AG10803 (cell line): ENCODE data around the gene SLC7A1.

Experiments
- DNase-seq: peaks from one replicate; pipeline ENCODE4 v3.0.0; 2010; ENCODE audit warnings: low read depth
- H3K4me3 ChIP-seq: 2 replicates; pipeline ENCODE4 v1.5.1; 2011; ENCODE audit warnings: mild to moderate bottlenecking, low read length, control low read depth
- TF ChIP-seq, protein P1 (sequence below): conservative IDR thresholded peaks from 2 replicates; pipeline ENCODE4 v1.5.1; 2011; ENCODE audit warnings: mild to moderate bottlenecking, low read length, control low read depth, inconsistent platforms

SLC7A1 gene

DNA sequence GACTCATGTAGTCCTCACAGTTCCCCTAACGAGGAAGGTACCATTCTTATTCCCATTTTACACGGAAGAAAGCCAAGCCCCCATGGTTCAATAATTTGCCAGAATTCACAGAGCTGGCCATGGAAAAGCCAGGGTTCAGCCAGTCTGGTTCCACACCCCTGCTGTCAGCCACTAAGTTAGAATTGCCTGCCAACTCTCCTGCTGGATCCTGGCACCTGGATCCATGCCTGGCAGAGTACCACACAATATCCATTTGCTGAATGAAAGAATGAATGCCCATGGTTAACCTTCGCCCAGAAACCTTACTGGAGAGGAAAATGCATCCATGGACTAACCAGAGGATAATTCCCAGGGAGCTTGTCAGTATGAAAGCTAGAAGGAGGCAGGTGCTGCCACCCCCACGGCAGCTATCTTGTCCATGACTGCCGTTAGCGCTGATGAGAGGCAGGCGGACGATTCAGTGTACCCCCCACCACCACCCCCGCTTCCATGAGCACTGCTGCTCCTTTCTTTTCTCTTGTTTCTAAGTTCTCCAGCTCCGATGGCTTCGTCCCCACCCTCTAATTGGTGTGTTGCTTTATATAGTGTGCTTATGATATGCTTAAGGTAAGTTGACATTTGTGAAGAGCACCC is 114.5 kb downstream of the SLC7A1 start:
- H3K4me3 ChIP-seq, result no peak overlapping the region
- TF ChIP-seq, protein P1, sequence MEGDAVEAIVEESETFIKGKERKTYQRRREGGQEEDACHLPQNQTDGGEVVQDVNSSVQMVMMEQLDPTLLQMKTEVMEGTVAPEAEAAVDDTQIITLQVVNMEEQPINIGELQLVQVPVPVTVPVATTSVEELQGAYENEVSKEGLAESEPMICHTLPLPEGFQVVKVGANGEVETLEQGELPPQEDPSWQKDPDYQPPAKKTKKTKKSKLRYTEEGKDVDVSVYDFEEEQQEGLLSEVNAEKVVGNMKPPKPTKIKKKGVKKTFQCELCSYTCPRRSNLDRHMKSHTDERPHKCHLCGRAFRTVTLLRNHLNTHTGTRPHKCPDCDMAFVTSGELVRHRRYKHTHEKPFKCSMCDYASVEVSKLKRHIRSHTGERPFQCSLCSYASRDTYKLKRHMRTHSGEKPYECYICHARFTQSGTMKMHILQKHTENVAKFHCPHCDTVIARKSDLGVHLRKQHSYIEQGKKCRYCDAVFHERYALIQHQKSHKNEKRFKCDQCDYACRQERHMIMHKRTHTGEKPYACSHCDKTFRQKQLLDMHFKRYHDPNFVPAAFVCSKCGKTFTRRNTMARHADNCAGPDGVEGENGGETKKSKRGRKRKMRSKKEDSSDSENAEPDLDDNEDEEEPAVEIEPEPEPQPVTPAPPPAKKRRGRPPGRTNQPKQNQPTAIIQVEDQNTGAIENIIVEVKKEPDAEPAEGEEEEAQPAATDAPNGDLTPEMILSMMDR, result no peak
- no peak for DNase-seq

DNA sequence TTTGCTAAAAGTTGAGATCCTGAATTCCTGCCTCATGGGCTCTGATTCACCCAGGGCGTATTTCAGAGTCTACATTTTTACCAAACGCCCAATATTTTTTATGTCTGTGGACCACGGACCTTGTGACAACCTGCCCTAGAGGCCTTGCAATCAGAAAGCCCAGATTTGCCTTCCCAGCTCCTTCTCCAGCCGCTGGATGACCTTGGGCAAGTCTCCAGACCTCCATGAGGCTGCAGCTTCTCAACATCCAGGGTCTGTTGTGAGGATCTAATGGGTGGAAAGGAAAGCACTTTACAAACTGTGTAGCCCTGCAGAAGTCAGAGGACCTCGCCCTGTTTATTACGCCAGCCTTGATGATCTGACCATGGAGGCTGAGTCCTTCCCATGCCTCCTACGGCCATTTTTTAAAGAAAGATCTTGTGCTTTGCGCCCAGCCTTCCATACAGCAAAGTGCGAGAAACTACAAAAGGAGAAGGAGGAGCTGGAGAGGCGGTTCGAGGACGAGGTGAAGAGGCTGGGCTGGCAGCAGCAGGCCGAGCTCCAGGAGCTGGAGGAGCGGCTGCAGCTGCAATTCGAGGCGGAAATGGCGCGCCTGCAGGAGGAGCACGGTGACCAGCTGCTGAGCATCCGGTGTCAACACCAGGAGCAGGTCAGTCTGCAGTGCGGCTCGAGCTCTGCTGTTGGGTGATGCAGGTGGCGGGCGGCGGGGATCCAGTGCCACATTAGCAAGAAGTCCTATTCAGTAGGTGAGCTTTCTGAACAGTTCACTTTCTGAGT is 115.6 kb downstream of the SLC7A1 start:
- DNase-seq, result no peak
- TF ChIP-seq, protein P1, result no peak
- no peak overlapping the region for H3K4me3 ChIP-seq

DNA sequence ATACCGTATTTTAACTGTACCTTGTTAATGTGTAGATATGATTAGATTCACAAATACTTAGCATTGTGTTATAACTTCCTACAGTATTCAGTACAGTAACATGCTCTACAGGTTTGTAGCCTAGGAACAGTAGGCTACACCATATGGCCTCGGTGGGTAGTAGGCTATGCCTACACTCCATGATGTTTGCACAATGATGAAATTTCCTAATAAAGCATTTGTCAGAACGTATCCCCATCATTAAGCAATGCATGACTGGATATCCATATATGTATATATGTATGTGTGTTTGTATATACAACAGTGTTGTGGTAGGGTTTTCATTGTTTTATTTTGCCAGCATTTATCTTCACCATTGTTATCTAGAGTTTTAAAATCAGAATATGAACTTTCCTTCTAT is 119.4 kb downstream of the SLC7A1 start:
- H3K4me3 ChIP-seq, result no peak overlapping the region
- TF ChIP-seq, protein P1, result no peak
- no peak for DNase-seq

DNA sequence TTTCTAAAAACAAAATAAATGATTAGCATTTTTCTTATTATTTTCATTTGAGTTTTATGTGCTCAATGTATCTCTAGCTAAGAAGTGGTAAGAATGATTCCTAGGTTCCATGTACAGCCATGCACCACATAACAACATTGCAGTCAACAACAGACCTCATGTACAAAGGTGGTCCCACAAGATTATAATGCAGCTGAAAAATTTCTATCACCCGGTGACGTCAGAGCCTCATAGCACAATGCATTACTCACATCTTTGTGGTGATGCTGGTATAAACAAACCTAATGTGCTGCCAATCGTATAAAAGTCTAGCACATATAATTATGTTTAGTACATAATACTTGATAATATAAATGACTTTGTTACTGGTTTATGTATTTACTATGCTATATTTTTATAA is 120.5 kb downstream of the SLC7A1 start:
- H3K4me3 ChIP-seq, result no peak overlapping the region
- DNase-seq, result peak; percentile 74
- TF ChIP-seq, protein P1, result no peak

DNA sequence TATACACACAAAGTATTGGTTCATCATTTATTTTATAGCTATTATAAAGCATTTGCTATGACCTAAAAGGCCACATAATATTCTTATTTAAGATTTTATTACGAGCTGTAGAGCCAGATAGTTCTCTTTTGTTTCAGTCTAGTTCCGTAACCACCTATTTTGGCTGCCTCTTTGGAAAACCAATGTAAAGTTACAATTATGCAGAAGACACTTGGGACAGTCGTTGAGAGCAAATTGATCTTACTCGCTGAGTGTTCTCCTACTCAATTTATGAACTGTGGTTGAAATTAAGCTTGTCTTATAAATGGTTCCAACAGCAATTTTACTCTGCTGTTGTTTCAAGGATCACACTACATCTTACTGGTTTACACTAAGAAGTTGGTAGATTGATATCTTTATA is 122.3 kb downstream of the SLC7A1 start:
- TF ChIP-seq, protein P1, result no peak
- no peak overlapping the region for H3K4me3 ChIP-seq
- no peak for DNase-seq

DNA sequence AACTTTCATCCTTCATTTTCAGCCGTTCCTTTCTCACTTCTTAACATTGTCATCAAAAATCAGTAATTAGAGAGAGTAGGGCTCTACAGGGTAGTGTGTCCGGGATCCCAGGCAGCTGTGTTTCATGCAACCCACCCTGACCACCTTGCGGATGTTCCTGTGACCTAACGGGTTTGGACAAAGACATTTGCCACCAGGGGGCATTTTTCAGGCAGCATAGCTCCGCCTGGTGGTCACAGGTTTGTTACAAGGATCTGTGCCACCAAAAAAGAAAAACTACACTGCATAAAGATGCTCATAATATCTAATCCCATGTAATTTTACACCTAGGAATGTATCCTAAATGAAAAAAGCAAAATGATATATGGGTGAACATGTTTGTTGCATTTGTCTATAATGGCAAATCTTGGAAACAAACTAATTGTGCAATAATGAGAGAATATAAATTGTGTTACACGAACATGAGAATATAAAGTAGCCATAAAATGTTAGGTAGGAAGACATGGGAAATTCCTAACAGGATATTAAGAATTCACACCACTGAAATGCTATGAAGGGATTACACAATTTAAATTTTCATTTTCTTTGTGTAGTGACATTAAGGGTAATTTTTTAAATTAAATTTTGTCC is 123.0 kb downstream of the SLC7A1 start:
- no peak overlapping the region for H3K4me3 ChIP-seq
- TF ChIP-seq, protein P1, result peak; percentile 100
- peak; percentile 61 for DNase-seq
